ENCODE data around the gene ODF2.

DNA sequence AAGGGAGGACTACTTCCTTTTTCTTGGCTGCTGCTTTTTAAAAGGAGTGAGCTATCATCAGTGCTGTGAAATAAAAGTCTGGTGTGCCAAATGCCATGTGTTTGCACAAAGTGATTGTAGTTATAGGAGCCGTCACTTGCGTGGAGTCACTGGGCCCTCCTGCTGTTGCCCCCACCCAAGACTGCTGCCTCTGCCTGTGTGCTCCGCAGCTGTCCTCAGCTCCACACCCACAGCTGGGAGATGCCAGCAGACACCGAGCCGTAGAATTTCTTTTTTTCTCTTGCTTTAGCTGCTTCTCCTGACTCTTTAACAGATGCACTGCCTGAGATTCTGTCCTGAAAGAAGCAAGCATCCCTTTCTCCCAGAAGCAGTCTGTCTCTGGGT, 38.9 kb downstream of the ODF2 start:
- TF ChIP-seq, protein P1, sequence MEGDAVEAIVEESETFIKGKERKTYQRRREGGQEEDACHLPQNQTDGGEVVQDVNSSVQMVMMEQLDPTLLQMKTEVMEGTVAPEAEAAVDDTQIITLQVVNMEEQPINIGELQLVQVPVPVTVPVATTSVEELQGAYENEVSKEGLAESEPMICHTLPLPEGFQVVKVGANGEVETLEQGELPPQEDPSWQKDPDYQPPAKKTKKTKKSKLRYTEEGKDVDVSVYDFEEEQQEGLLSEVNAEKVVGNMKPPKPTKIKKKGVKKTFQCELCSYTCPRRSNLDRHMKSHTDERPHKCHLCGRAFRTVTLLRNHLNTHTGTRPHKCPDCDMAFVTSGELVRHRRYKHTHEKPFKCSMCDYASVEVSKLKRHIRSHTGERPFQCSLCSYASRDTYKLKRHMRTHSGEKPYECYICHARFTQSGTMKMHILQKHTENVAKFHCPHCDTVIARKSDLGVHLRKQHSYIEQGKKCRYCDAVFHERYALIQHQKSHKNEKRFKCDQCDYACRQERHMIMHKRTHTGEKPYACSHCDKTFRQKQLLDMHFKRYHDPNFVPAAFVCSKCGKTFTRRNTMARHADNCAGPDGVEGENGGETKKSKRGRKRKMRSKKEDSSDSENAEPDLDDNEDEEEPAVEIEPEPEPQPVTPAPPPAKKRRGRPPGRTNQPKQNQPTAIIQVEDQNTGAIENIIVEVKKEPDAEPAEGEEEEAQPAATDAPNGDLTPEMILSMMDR (conservative IDR thresholded peaks at IDR 0.05; ENCODE audit: low read depth in 2 of 2) = no peak
- TF ChIP-seq EZH2 (IDR thresholded peaks at IDR 0.05; ENCODE audit: low read depth, unreplicated experiment) = no peak

Measured in GM23338 (cell line).